Measurements from ENCODE around the gene RNF148.

The RNF148 gene

GRCh38 chr7:122675011-122675410, 27.7 kb downstream of the RNF148 start:
- TF ChIP-seq, protein P1, sequence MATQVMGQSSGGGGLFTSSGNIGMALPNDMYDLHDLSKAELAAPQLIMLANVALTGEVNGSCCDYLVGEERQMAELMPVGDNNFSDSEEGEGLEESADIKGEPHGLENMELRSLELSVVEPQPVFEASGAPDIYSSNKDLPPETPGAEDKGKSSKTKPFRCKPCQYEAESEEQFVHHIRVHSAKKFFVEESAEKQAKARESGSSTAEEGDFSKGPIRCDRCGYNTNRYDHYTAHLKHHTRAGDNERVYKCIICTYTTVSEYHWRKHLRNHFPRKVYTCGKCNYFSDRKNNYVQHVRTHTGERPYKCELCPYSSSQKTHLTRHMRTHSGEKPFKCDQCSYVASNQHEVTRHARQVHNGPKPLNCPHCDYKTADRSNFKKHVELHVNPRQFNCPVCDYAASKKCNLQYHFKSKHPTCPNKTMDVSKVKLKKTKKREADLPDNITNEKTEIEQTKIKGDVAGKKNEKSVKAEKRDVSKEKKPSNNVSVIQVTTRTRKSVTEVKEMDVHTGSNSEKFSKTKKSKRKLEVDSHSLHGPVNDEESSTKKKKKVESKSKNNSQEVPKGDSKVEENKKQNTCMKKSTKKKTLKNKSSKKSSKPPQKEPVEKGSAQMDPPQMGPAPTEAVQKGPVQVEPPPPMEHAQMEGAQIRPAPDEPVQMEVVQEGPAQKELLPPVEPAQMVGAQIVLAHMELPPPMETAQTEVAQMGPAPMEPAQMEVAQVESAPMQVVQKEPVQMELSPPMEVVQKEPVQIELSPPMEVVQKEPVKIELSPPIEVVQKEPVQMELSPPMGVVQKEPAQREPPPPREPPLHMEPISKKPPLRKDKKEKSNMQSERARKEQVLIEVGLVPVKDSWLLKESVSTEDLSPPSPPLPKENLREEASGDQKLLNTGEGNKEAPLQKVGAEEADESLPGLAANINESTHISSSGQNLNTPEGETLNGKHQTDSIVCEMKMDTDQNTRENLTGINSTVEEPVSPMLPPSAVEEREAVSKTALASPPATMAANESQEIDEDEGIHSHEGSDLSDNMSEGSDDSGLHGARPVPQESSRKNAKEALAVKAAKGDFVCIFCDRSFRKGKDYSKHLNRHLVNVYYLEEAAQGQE (IDR thresholded peaks at IDR 0.05; ENCODE audit: insufficient replicate concordance, low read depth): no peak
- Histone ChIP-seq H3K4me3 (replicated peaks; ENCODE audit: insufficient read depth, low read length) (no peak overlapping the region), H3K27ac (replicated peaks) (no peak overlapping the region)

DNA sequence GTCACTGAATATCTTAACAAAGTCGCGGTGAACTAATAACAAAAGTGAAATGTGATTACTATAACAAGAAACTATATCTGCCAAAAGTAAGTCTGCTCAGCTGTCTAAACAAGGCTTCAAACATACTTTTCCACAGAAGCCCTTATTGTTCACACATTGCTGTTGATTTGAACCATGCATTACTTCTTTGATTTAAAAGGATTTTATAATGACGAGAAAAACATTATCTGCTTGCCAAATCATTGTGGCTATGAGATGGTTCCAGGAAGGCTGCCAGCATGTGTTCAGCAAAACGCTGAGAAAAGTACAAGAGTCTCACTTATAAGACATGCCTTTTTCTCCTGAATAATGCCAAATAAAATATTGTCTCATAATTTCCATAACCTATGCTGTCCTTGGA, 28.2 kb downstream of the RNF148 start:
- no peak overlapping the region for H3K27ac ChIP-seq (replicated peaks)
- no peak for DNase-seq (ENCODE audit: low read depth in 1 of 2, low spot score in 1 of 2)
- H3K4me3 ChIP-seq (replicated peaks; ENCODE audit: insufficient read depth, low read length): no peak overlapping the region
- TF ChIP-seq SPI1 (IDR thresholded peaks at IDR 0.05; ENCODE audit: borderline replicate concordance, low read depth) (no peak), GABPA (IDR thresholded peaks at IDR 0.05; ENCODE audit: low read depth) (no peak), POLR2AphosphoS5 (IDR thresholded peaks at IDR 0.05; ENCODE audit: low read depth) (no peak)
- TF ChIP-seq, protein P1 (IDR thresholded peaks at IDR 0.05; ENCODE audit: insufficient replicate concordance, low read depth): no peak
- TF ChIP-seq, protein P2, sequence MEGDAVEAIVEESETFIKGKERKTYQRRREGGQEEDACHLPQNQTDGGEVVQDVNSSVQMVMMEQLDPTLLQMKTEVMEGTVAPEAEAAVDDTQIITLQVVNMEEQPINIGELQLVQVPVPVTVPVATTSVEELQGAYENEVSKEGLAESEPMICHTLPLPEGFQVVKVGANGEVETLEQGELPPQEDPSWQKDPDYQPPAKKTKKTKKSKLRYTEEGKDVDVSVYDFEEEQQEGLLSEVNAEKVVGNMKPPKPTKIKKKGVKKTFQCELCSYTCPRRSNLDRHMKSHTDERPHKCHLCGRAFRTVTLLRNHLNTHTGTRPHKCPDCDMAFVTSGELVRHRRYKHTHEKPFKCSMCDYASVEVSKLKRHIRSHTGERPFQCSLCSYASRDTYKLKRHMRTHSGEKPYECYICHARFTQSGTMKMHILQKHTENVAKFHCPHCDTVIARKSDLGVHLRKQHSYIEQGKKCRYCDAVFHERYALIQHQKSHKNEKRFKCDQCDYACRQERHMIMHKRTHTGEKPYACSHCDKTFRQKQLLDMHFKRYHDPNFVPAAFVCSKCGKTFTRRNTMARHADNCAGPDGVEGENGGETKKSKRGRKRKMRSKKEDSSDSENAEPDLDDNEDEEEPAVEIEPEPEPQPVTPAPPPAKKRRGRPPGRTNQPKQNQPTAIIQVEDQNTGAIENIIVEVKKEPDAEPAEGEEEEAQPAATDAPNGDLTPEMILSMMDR (IDR thresholded peaks at IDR 0.05; ENCODE audit: insufficient read depth, low read length): no peak
- H3K27me3 ChIP-seq (ENCODE audit: insufficient read depth, poor library complexity, severe bottlenecking): no peaks in the 10 kb centered on the region

More at GRCh38 chr7:122675011-122675410, 27.7 kb downstream of the RNF148 start:
- no peaks in the 10 kb centered on the region for H3K27me3 ChIP-seq (ENCODE audit: insufficient read depth, poor library complexity, severe bottlenecking)
- DNase-seq (ENCODE audit: low read depth in 1 of 2, low spot score in 1 of 2): no peak

DNA sequence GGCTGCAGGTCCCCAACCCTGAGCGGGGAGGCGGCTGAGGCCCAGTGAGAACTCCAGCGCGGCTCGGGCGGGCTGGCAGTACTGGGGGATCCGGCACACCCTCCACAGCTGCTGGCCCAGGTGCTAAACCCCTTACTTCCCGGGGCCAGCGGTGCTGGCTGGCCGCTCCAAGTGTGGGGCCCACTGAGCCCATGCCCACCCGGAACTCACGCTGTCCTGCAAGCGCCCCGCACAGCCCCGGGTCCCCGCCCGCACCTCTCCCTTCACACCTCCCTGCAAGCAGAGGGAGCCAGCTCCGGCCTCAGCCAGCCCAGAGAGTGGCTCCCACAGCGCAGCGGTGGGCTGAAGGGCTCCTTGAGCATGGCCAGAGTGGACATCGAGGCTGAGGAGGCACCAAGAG, 28.8 kb downstream of the RNF148 start:
- DNase-seq (ENCODE audit: low read depth in 1 of 2, low spot score in 1 of 2): no peak
- no peak overlapping the region for H3K4me3 ChIP-seq (replicated peaks; ENCODE audit: insufficient read depth, low read length)
- no peaks in the 10 kb centered on the region for H3K27me3 ChIP-seq (ENCODE audit: insufficient read depth, poor library complexity, severe bottlenecking)
- H3K27ac ChIP-seq (replicated peaks): no peak overlapping the region
- TF ChIP-seq, protein P2 (IDR thresholded peaks at IDR 0.05; ENCODE audit: insufficient read depth, low read length): no peak
- no peak for TF ChIP-seq GABPA (IDR thresholded peaks at IDR 0.05; ENCODE audit: low read depth)
- TF ChIP-seq, protein P1 (IDR thresholded peaks at IDR 0.05; ENCODE audit: insufficient replicate concordance, low read depth): no peak
- TF ChIP-seq POLR2AphosphoS5 (IDR thresholded peaks at IDR 0.05; ENCODE audit: low read depth): no peak
- no peak for TF ChIP-seq SPI1 (IDR thresholded peaks at IDR 0.05; ENCODE audit: borderline replicate concordance, low read depth)

DNA sequence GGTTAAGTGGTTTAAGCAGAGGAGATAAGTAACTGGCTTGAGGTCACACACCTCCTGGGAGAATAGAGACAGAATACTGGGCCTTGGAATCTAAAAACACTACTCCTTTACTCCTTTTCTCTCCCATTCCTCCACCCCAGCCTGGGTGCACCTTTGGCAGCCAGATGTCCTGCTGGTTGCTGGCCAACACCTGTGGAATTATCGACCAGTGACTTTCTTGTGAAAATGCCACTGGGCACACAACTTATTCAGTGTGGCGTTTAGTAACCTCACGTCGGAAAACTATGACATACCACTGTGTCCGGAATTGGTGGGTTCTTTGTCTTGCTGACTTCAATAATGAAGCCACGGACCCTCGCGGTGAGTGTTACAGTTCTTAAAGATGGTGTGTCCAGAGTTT, 30.2 kb downstream of the RNF148 start:
- no peak overlapping the region for H3K27ac ChIP-seq (replicated peaks)
- no peak for DNase-seq (ENCODE audit: low read depth in 1 of 2, low spot score in 1 of 2)
- no peaks in the 10 kb centered on the region for H3K27me3 ChIP-seq (ENCODE audit: insufficient read depth, poor library complexity, severe bottlenecking)
- TF ChIP-seq SPI1 (IDR thresholded peaks at IDR 0.05; ENCODE audit: borderline replicate concordance, low read depth): no peak
- TF ChIP-seq POLR2AphosphoS5 (IDR thresholded peaks at IDR 0.05; ENCODE audit: low read depth): no peak
- TF ChIP-seq, protein P2 (IDR thresholded peaks at IDR 0.05; ENCODE audit: insufficient read depth, low read length): no peak
- TF ChIP-seq, protein P1 (IDR thresholded peaks at IDR 0.05; ENCODE audit: insufficient replicate concordance, low read depth): no peak
- TF ChIP-seq GABPA (IDR thresholded peaks at IDR 0.05; ENCODE audit: low read depth): no peak
- H3K4me3 ChIP-seq (replicated peaks; ENCODE audit: insufficient read depth, low read length): no peak overlapping the region

Measured in HL-60 (cell line).